ENCODE results near the gene PRR14. TPM values are rescaled to one million over a fixed set of nuclear protein-coding genes. Genes with fewer than 3 reads are reported as not detected.

Gene PRR14
- total RNA-seq, 1 experiment from 2014 or later: 28.2 TPM

- H3K36me3 Mint-ChIP-seq (ENCODE audit: insufficient read depth, unreplicated experiment): peaks cover 54% of the 10 kb centered on the region
- Histone ChIP-seq H3K9me3 (no peaks in the 10 kb centered on the region), H3K27me3 (replicated peaks; ENCODE audit: control insufficient read depth, insufficient read depth, low read length) (no peaks in the 10 kb centered on the region), H3K4me3 (ENCODE audit: low read depth, low read length) (no peak overlapping the region), H3K4me1 (no peaks in the 10 kb centered on the region), H3K36me3 (ENCODE audit: control insufficient read depth, insufficient read depth, low read length) (no peaks in the 10 kb centered on the region; the same call in 1 of the 2 replicates)
- no peaks in the 10 kb centered on the region for H3K4me1 Mint-ChIP-seq (ENCODE audit: low read depth, unreplicated experiment)
- BruUV-seq (replicated peaks): no TSS peak
- H3K4me3 Mint-ChIP-seq (ENCODE audit: unreplicated experiment): no peak overlapping the region
- DNase-seq: no peak
- ChIA-PET POLR2A (no interaction called here), CTCF (interaction anchor here (1.5 kb wide), 1 partner anchor 10 kb away, joined by 3 read pairs; no protein-coding TSS in a partner anchor)
- no peaks in the 10 kb centered on the region for H3K27me3 Mint-ChIP-seq (ENCODE audit: insufficient read depth, unreplicated experiment)
- peaks cover 12% of the 10 kb centered on the region for H3K9me3 Mint-ChIP-seq (ENCODE audit: unreplicated experiment)
- TF ChIP-seq CTCF (IDR thresholded peaks at IDR 0.05; ENCODE audit: insufficient read depth in 1 of 2, low read depth in 1 of 2, low read length in 1 of 2, severe bottlenecking in 1 of 2, unreplicated experiment in 1 of 2): no peak
- H3K27ac Mint-ChIP-seq (ENCODE audit: unreplicated experiment): no peak overlapping the region
- intact Hi-C loops (cut with micrococcal nuclease; ENCODE audit: unreplicated experiment): no loop called here
These were observed 45.6 kb upstream of the PRR14 start for GRCh38 chr16:30605158-30605557.

- Histone ChIP-seq H3K27me3 (replicated peaks; ENCODE audit: control insufficient read depth, insufficient read depth, low read length) (no peaks in the 10 kb centered on the region), H3K4me1 (no peaks in the 10 kb centered on the region), H3K36me3 (ENCODE audit: control insufficient read depth, insufficient read depth, low read length) (no peaks in the 10 kb centered on the region; the same call in 1 of the 2 replicates), H3K4me3 (ENCODE audit: low read depth, low read length) (no peak overlapping the region), H3K9me3 (no peaks in the 10 kb centered on the region)
- no peak overlapping the region for H3K27ac Mint-ChIP-seq (ENCODE audit: unreplicated experiment)
- BruUV-seq (replicated peaks): no TSS peak
- TF ChIP-seq CTCF (IDR thresholded peaks at IDR 0.05; ENCODE audit: insufficient read depth in 1 of 2, low read depth in 1 of 2, low read length in 1 of 2, severe bottlenecking in 1 of 2, unreplicated experiment in 1 of 2): no peak
- intact Hi-C loops (cut with micrococcal nuclease; ENCODE audit: unreplicated experiment): no loop called here
- no peak for DNase-seq
- CTCF ChIA-PET: interaction anchor here (1.5 kb wide), 1 partner anchor 10 kb away, joined by 3 read pairs; no protein-coding TSS in a partner anchor
- POLR2A ChIA-PET: no interaction called here
- H3K4me1 Mint-ChIP-seq (ENCODE audit: low read depth, unreplicated experiment): no peaks in the 10 kb centered on the region
- H3K36me3 Mint-ChIP-seq (ENCODE audit: insufficient read depth, unreplicated experiment): peaks cover 59% of the 10 kb centered on the region
- peaks cover 3% of the 10 kb centered on the region for H3K9me3 Mint-ChIP-seq (ENCODE audit: unreplicated experiment)
- no peaks in the 10 kb centered on the region for H3K27me3 Mint-ChIP-seq (ENCODE audit: insufficient read depth, unreplicated experiment)
- no peak overlapping the region for H3K4me3 Mint-ChIP-seq (ENCODE audit: unreplicated experiment)
These were observed 44.8 kb upstream of the PRR14 start for GRCh38 chr16:30606004-30606403.

GRCh38 chr16:30609002-30609925 lies 41.5 kb upstream of the PRR14 start:
- H3K36me3 Mint-ChIP-seq (ENCODE audit: insufficient read depth, unreplicated experiment): peaks cover 47% of the 10 kb centered on the region

More at GRCh38 chr16:30609002-30609925, 41.5 kb upstream of the PRR14 start:
- H3K27ac Mint-ChIP-seq (ENCODE audit: unreplicated experiment): peak overlapping the region; percentile 89
- BruUV-seq (replicated peaks): no TSS peak
- Histone ChIP-seq H3K9me3 (no peaks in the 10 kb centered on the region), H3K36me3 (ENCODE audit: control insufficient read depth, insufficient read depth, low read length) (no peaks in the 10 kb centered on the region; the same call in 1 of the 2 replicates), H3K4me1 (no peaks in the 10 kb centered on the region), H3K4me3 (ENCODE audit: low read depth, low read length) (peak overlapping the region; percentile 77), H3K27me3 (replicated peaks; ENCODE audit: control insufficient read depth, insufficient read depth, low read length) (no peaks in the 10 kb centered on the region)
- H3K4me1 Mint-ChIP-seq (ENCODE audit: low read depth, unreplicated experiment): no peaks in the 10 kb centered on the region
- H3K4me3 Mint-ChIP-seq (ENCODE audit: unreplicated experiment): peak overlapping the region; percentile 79
- TF ChIP-seq CTCF (IDR thresholded peaks at IDR 0.05; ENCODE audit: insufficient read depth in 1 of 2, low read depth in 1 of 2, low read length in 1 of 2, severe bottlenecking in 1 of 2, unreplicated experiment in 1 of 2): no peak
- ChIA-PET POLR2A (interaction anchor here (1.2 kb wide), 2 partner anchors 23 to 179 kb away, joined by 5 to 9 read pairs; partner anchors contain the start of gene DCTPP1), CTCF (interaction anchor here (0.6 to 1.8 kb wide), 5 partner anchors 11 to 179 kb away, joined by 3 to 11 read pairs (median 4); partner anchors contain the start of genes DCTPP1 and ZNF764)
- DNase-seq: peak in 1 of 2 experiments; percentile 37
- intact Hi-C loops (cut with micrococcal nuclease; ENCODE audit: unreplicated experiment): no loop called here
- H3K9me3 Mint-ChIP-seq (ENCODE audit: unreplicated experiment): no peaks in the 10 kb centered on the region
- H3K27me3 Mint-ChIP-seq (ENCODE audit: insufficient read depth, unreplicated experiment): no peaks in the 10 kb centered on the region
